Astrocyte (in vitro differentiated cells and primary cell): ENCODE data around the gene PLAGL2. TPM values are rescaled to one million over a fixed set of nuclear protein-coding genes. Genes with fewer than 3 reads are reported as not detected.

ENCODE experiments used
- DNase-seq: peaks from one replicate; pipeline ENCODE4 v3.0.0-alpha.2; 2010; ENCODE audit warnings: low read depth
- FAIRE-seq: peaks from 2 replicates; lab custom pipeline; 2011; peaks lifted over from hg19 to GRCh38; lab: Jason Lieb, UNC
- H2AFZ ChIP-seq: 2 replicates; pipeline ENCODE4 v1.6.0; 2012; ENCODE audit warnings: low read depth, low read length, inconsistent platforms
- H3K27ac ChIP-seq: 2 replicates; pipeline ENCODE4 v1.5.1; 2011; ENCODE audit warnings: low read depth, low read length, inconsistent platforms
- H3K27me3 ChIP-seq: 2 replicates; pipeline ENCODE4 v1.6.0; 2011; ENCODE audit warnings: low read length, inconsistent platforms; ENCODE audit not compliant: insufficient read depth
- H3K36me3 ChIP-seq: 2 replicates; pipeline ENCODE4 v1.5.1; 2011; ENCODE audit warnings: low read length, inconsistent platforms; ENCODE audit not compliant: insufficient read depth
- H3K4me1 ChIP-seq: 2 replicates; pipeline ENCODE4 v1.5.1; 2011; ENCODE audit warnings: low read length, inconsistent platforms; ENCODE audit not compliant: insufficient read depth
- H3K4me2 ChIP-seq: 2 replicates; pipeline ENCODE4 v1.6.0; 2012; ENCODE audit warnings: low read length, inconsistent platforms
- H3K4me3 ChIP-seq: 2 replicates; pipeline ENCODE4 v1.5.1; 2011; ENCODE audit warnings: low read depth, mild to moderate bottlenecking, low read length, inconsistent platforms; ENCODE audit not compliant: insufficient read depth
- H3K79me2 ChIP-seq: 2 replicates; pipeline ENCODE4 v1.6.0; 2012; ENCODE audit warnings: mild to moderate bottlenecking, low read length, inconsistent platforms; ENCODE audit not compliant: insufficient read depth
- H3K9ac ChIP-seq: 2 replicates; pipeline ENCODE4 v1.6.0; 2012; ENCODE audit warnings: mild to moderate bottlenecking, low read length, inconsistent platforms
- H3K9me3 ChIP-seq: 2 replicates; pipeline ENCODE4 v1.5.1; 2012; ENCODE audit warnings: low read depth, mild to moderate bottlenecking, low read length, inconsistent platforms; ENCODE audit not compliant: insufficient read depth
- H4K20me1 ChIP-seq: 2 replicates; pipeline ENCODE4 v1.6.0; 2012; ENCODE audit warnings: low read length, inconsistent platforms; ENCODE audit not compliant: insufficient read depth
- H3K27ac Mint-ChIP-seq: one replicate; pipeline ENCODE4 v1.8.0; 2021; ENCODE audit warnings: mild to moderate bottlenecking, mixed read lengths; ENCODE audit not compliant: unreplicated experiment
- H3K27me3 Mint-ChIP-seq: one replicate; pipeline ENCODE4 v1.8.0; 2021; ENCODE audit warnings: low read depth, mixed read lengths; ENCODE audit not compliant: unreplicated experiment
- H3K36me3 Mint-ChIP-seq: one replicate; pipeline ENCODE4 v1.8.0; 2021; ENCODE audit warnings: low read depth, mixed read lengths; ENCODE audit not compliant: unreplicated experiment
- H3K4me1 Mint-ChIP-seq: one replicate; pipeline ENCODE4 v1.8.0; 2021; ENCODE audit warnings: low read depth, mixed read lengths; ENCODE audit not compliant: unreplicated experiment
- H3K4me3 Mint-ChIP-seq: one replicate; pipeline ENCODE4 v1.8.0; 2021; ENCODE audit warnings: mild to moderate bottlenecking, moderate library complexity, mixed read lengths; ENCODE audit not compliant: unreplicated experiment
- H3K9me3 Mint-ChIP-seq: one replicate; pipeline ENCODE4 v1.8.0; 2021; ENCODE audit warnings: mild to moderate bottlenecking, mixed read lengths; ENCODE audit not compliant: unreplicated experiment
- EZH2 ChIP-seq: IDR thresholded peaks from 2 replicates; pipeline ENCODE4 v1.6.1; 2012; ENCODE audit warnings: mild to moderate bottlenecking, low read length, inconsistent platforms; ENCODE audit not compliant: insufficient read depth
- total RNA-seq: library from RNA; stranded (reverse); gene quantifications from 2 replicates; pipeline ENCODE4 v1.2.1, GENCODE V29; 2021
- TF ChIP-seq, protein P1 (sequence below): IDR thresholded peaks from 2 replicates; pipeline ENCODE4 v1.5.1; 2011; ENCODE audit warnings: low read depth, mild to moderate bottlenecking, inconsistent platforms, low read length, moderate library complexity; ENCODE audit not compliant: insufficient read depth

The PLAGL2 gene
- total RNA-seq, 1 donor from 2014 or later, result 15.3 TPM

DNA sequence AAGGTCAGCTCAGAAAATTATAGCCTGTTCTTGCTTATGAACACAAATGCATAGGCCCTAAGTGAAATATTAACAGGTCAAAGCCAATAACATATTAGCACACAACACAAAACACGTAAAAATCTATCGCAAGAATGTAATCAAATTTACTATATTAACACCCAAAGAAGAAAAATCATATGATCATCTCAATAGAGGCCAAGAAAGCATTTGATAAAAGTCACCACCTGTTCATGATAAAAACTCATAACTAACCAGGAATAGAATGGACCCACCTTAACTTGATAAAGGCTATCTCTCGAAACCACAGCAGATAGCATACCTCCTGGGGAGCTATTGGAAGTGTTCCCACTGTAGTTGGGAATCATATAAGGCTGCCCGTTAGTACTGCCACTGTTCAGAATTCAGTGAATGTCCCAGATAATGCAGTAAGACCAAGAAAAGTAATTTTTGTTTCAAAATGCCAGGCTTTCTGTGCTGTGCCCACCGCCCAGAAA is 21.8 kb upstream of the PLAGL2 start:
- Histone ChIP-seq H3K79me2 (no peaks in the 10 kb centered on the region), H3K27ac (no peak overlapping the region), H3K36me3 (peaks cover 30% of the 10 kb centered on the region), H3K4me1 (no peaks in the 10 kb centered on the region), H3K4me2 (no peak overlapping the region), H3K4me3 (no peak overlapping the region), H3K9me3 (no peaks in the 10 kb centered on the region), H4K20me1 (peaks cover 3% of the 10 kb centered on the region), H3K9ac (no peak overlapping the region), H3K27me3 (no peaks in the 10 kb centered on the region), H2AFZ (no peak overlapping the region)
- peaks cover 22% of the 10 kb centered on the region for H3K36me3 Mint-ChIP-seq
- no peaks in the 10 kb centered on the region for H3K27me3 Mint-ChIP-seq
- peaks cover 16% of the 10 kb centered on the region for H3K4me1 Mint-ChIP-seq
- FAIRE-seq, result no peak
- no peak overlapping the region for H3K27ac Mint-ChIP-seq
- no peak for DNase-seq
- no peak overlapping the region for H3K4me3 Mint-ChIP-seq
- H3K9me3 Mint-ChIP-seq, result no peaks in the 10 kb centered on the region
- no peak for TF ChIP-seq EZH2
- TF ChIP-seq, protein P1, sequence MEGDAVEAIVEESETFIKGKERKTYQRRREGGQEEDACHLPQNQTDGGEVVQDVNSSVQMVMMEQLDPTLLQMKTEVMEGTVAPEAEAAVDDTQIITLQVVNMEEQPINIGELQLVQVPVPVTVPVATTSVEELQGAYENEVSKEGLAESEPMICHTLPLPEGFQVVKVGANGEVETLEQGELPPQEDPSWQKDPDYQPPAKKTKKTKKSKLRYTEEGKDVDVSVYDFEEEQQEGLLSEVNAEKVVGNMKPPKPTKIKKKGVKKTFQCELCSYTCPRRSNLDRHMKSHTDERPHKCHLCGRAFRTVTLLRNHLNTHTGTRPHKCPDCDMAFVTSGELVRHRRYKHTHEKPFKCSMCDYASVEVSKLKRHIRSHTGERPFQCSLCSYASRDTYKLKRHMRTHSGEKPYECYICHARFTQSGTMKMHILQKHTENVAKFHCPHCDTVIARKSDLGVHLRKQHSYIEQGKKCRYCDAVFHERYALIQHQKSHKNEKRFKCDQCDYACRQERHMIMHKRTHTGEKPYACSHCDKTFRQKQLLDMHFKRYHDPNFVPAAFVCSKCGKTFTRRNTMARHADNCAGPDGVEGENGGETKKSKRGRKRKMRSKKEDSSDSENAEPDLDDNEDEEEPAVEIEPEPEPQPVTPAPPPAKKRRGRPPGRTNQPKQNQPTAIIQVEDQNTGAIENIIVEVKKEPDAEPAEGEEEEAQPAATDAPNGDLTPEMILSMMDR, result no peak

DNA sequence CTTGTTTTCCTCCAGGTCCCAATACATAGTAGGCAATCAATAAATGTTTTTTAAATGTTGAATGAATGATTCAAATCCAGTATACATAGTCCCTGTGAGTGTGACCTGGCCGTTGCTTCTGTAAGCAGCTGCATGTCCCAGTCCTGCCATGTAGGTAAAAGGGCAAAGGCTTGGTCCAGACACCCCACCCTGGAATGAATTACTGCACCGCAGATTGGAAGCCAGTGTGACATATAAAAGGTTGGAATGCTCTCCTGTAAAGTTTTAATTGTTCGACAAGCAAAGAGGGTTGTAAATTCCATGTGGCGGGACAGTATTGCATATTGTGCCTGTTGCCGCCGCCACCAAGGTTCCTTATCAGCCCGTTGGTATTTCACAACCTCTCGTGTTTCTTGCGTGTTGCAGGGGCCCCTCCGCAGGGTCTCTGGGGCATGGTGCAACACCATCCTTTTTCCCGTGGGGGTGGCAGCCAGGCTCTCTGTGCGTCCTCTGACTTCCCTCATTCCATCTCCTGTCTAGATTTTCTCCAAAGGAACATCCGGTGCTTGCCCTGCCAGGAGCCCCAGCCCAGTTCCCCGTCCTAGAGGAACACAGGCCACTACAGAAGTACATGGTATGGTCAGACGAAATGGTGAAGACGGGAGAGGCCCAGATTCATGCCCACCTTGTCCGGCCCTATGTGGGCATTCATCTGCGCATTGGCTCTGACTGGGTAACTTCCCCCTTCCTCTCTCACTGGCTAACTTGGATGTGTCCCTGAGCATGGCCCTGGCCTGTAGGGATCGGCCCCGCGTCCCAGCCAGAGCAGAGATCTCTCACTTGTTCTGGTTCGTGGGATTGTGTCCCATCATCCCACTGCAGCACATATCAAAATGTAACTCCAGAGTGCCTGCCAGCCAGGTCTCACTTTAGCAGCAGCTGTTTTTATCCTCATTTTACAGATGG is 20.5 kb upstream of the PLAGL2 start:
- peak overlapping the region; percentile 75 for H3K27ac Mint-ChIP-seq

More for the DNA sequence above, 20.5 kb upstream of the PLAGL2 start:
- Histone ChIP-seq H2AFZ (no peak overlapping the region), H3K27me3 (no peaks in the 10 kb centered on the region), H3K9ac (no peak overlapping the region), H3K4me2 (no peak overlapping the region), H3K27ac (no peak overlapping the region), H4K20me1 (peaks cover 3% of the 10 kb centered on the region), H3K9me3 (no peaks in the 10 kb centered on the region), H3K79me2 (no peaks in the 10 kb centered on the region), H3K4me1 (no peaks in the 10 kb centered on the region), H3K4me3 (no peak overlapping the region), H3K36me3 (peaks cover 36% of the 10 kb centered on the region)
- H3K36me3 Mint-ChIP-seq, result peaks cover 18% of the 10 kb centered on the region
- no peak for FAIRE-seq
- TF ChIP-seq, protein P1, result no peak
- no peak for TF ChIP-seq EZH2
- peaks cover 16% of the 10 kb centered on the region for H3K4me1 Mint-ChIP-seq
- H3K27me3 Mint-ChIP-seq, result no peaks in the 10 kb centered on the region
- DNase-seq, result no peak
- no peak overlapping the region for H3K4me3 Mint-ChIP-seq
- no peaks in the 10 kb centered on the region for H3K9me3 Mint-ChIP-seq
